Left lung (tissue), 10 donors: ENCODE measurements around the gene PFN2. TPM values are rescaled to one million over a fixed set of nuclear protein-coding genes. Genes with fewer than 3 reads are reported as not detected.

ENCODE experiments used
- ATAC-seq: fragments of 200-7000 bp; cut with Tn5 transposase; one replicate; pipeline ENCODE4 v1.9.1; 2020; ENCODE audit warnings: moderate library complexity
- DNase-seq, 4 donors: peaks; one replicate each; pipeline ENCODE4 v3.0.0-alpha.2; 2013 to 2020
- H3K27ac ChIP-seq, 2 donors: fragments of 200-600 bp; sonication (generic) in 1 of 2; one replicate each; pipeline versions ENCODE4 v1.5.0 to v1.8.0; 2020 to 2021
- H3K27me3 ChIP-seq, 2 donors: fragments of 200-600 bp; sonication (generic) in 1 of 2; one replicate each; pipeline versions ENCODE4 v1.5.0 to v1.8.0; 2020 to 2021
- H3K36me3 ChIP-seq, 2 donors: fragments of 200-600 bp; sonication (generic) in 1 of 2; one replicate each; pipeline versions ENCODE4 v1.5.0 to v1.8.0; 2020 to 2021
- H3K4me1 ChIP-seq, 2 donors: fragments of 200-600 bp; one replicate each; pipeline ENCODE4 v1.8.0; 2021
- H3K4me3 ChIP-seq, 2 donors: fragments of 200-600 bp; sonication (generic) in 1 of 2; one replicate each; pipeline versions ENCODE4 v1.5.0 to v1.8.0; 2020 to 2021; ENCODE audit warnings: mild to moderate bottlenecking in 1 of 2
- H3K9me3 ChIP-seq, 2 donors: fragments of 200-600 bp; sonication (generic) in 1 of 2; one replicate each; pipeline versions ENCODE4 v1.5.0 to v1.8.0; 2020 to 2021
- intact Hi-C, 2 donors: fragments of 100-400 bp; cut with DNase I; formaldehyde crosslinking; loops; one replicate each; pipeline versions ENCODE4 v1.11.2 to v1.14.2; 2022
- polyA plus RNA-seq, 6 donors: library from polyadenylated mRNA; unstranded; fragments of 120-200 nt; gene quantifications; one replicate each; pipeline ENCODE4 v1.2.1, GENCODE V29; 2013; ENCODE audit not compliant: insufficient read length in 6 of 6
- total RNA-seq, 2 donors: library from RNA; stranded (reverse); fragmentation: NEBNext Ultra II Directional; extraction: Animal tissue kit (Norgen Biotek cat#: 25700); gene quantifications; one replicate each; pipeline ENCODE4 v1.2.1, GENCODE V29; 2021
- TF ChIP-seq, protein P1 (sequence below), 2 donors: fragments of 200-600 bp; sonication (generic) in 1 of 2; IDR thresholded peaks; one replicate each; pipeline versions ENCODE4 v1.5.0 to v1.8.0; 2021; ENCODE audit warnings: antibody characterized with exemption in 2 of 2
- donor health status: DM: no; HTN: yes; CAD: no.
- donor health status: DM: no; HTN: no; CAD: no.

Gene PFN2
- total and polyA plus RNA-seq, 8 donors, result 47.5 to 286 (median 255) TPM

DNA sequence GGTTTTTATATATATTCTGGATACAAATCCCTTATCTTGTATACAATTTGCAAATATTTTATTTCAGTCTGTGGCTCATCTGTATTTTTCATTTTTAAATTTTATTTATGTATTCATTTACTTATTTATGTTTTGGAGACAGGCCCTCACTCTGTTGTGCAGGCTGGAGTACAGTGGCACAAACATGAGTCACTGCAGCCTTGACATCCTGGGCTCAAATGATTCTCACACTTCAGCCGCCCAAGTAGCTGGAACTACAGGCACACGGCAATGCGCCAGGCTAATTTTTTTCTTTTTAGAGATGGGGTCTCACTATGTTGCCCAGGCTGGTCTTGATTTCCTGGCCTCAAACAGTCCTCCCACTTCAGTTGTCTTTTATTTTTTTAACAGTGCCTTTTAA, 50.6 kb downstream of the PFN2 start:
- Histone ChIP-seq H3K36me3 (peaks cover 0 to 38% of the 10 kb centered on the region in 2 donors), H3K4me3 (no peak overlapping the region), H3K9me3 (no peaks in the 10 kb centered on the region), H3K27me3 (no peaks in the 10 kb centered on the region), H3K27ac (no peak overlapping the region), H3K4me1 (no peaks in the 10 kb centered on the region)
- TF ChIP-seq, protein P1, sequence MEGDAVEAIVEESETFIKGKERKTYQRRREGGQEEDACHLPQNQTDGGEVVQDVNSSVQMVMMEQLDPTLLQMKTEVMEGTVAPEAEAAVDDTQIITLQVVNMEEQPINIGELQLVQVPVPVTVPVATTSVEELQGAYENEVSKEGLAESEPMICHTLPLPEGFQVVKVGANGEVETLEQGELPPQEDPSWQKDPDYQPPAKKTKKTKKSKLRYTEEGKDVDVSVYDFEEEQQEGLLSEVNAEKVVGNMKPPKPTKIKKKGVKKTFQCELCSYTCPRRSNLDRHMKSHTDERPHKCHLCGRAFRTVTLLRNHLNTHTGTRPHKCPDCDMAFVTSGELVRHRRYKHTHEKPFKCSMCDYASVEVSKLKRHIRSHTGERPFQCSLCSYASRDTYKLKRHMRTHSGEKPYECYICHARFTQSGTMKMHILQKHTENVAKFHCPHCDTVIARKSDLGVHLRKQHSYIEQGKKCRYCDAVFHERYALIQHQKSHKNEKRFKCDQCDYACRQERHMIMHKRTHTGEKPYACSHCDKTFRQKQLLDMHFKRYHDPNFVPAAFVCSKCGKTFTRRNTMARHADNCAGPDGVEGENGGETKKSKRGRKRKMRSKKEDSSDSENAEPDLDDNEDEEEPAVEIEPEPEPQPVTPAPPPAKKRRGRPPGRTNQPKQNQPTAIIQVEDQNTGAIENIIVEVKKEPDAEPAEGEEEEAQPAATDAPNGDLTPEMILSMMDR (IDR thresholded peaks at IDR 0.05), result no peak
- no peak for DNase-seq
- intact Hi-C loops, result no loop called here
- no peak for ATAC-seq

DNA sequence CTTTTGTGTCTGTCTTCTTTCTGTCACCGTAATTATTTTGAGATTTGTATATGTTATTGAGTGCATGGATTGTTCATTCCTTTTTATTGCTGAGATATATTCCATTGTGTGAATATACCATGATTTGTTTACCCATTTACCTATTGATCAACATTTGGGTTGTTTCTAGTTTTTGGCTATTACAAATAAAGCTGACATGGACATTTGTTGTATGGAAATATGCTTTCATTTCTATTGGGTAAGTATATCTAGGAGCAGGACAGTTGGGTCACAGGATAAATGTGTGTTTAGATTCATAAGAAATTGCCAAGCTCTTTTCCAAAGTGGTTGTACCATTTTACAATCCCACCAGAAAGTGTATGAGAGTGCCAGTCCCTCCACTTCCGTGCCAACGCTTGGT, 51.2 kb downstream of the PFN2 start:
- Histone ChIP-seq H3K4me1 (no peaks in the 10 kb centered on the region), H3K27ac (no peak overlapping the region), H3K4me3 (no peak overlapping the region), H3K36me3 (peaks cover 0 to 33% of the 10 kb centered on the region in 2 donors), H3K27me3 (no peaks in the 10 kb centered on the region), H3K9me3 (no peaks in the 10 kb centered on the region)
- intact Hi-C loops, result no loop called here
- ATAC-seq (no peak), DNase-seq (no peak)
- TF ChIP-seq, protein P1 (IDR thresholded peaks at IDR 0.05), result no peak

DNA sequence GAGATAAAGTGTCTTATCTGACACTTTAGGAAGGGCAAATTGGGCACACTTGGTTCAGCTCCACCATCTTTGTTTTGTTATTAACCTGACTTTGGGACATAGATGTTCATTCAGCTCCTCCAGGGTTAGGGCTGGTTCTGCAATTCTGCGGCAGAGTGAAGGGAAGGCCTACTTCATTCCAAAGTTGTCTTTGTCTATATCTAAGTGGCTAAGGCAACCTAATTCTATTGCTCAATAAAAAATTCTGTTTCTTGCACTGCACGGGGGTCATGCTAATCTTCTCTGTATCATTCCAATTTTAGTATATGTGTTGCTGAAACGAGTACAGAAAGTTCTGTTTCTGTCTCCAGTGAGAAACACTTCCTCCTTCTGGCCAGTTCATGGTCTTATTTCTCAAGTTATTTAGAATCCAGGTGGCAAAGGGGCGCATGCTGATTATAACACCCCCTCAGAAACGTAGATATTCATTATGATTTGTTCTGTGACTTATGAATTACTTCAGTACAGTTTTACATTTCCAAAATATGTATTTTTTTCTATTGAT, 53.5 kb downstream of the PFN2 start:
- H3K36me3 ChIP-seq, result peaks cover 0 to 43% of the 10 kb centered on the region in 2 donors
- H3K27ac ChIP-seq, result no peak overlapping the region
- TF ChIP-seq, protein P1 (IDR thresholded peaks at IDR 0.05), result no peak
- no peak for DNase-seq
- no peaks in the 10 kb centered on the region for H3K4me1 ChIP-seq
- no peak for ATAC-seq
- intact Hi-C loops, result no loop called here
- H3K4me3 ChIP-seq, result no peak overlapping the region
- H3K9me3 ChIP-seq, result no peaks in the 10 kb centered on the region
- no peaks in the 10 kb centered on the region for H3K27me3 ChIP-seq

Other genes starting within 250 kb of the PFN2 start
- 10 to 100 TPM; 43.1 to 44.7 TPM for gene COMMD2, start 218.4 kb downstream of the PFN2 start, total RNA-seq
- 10 to 100 TPM; 55.5 to 63.8 (median 59.3) TPM for gene COMMD2, start 218.4 kb downstream of the PFN2 start, polyA plus RNA-seq
- 1 to 10 TPM in 1 of 2 donors, not detected in 1; 2.2 TPM for gene ANKUB1, start 178.3 kb downstream of the PFN2 start, total RNA-seq
- 1 to 10 TPM in 1 of 6 donors, under 1 TPM in 5; 0.14 to 1.1 (median 0.40) TPM for gene ANKUB1, start 178.3 kb downstream of the PFN2 start, polyA plus RNA-seq
- 100 to 1,000 TPM in 1 of 2 donors, 10 to 100 TPM in 1; 89.2 to 126 TPM for gene RNF13, start 157.7 kb downstream of the PFN2 start, total RNA-seq
- gene RNF13, start 157.7 kb downstream of the PFN2 start, polyA plus RNA-seq, result 10 to 100 TPM; 64.9 to 77.6 (median 69.8) TPM